Fibroblast of the conjunctiva (primary cell): Measurements from ENCODE around the gene UVRAG.
"Not testable (repeated sequence)": the region's sequence is repeated elsewhere in the genome, so short reads cannot be mapped to it uniquely, and the experiment has no call there.

Experiments used
- DNase-seq: peaks from one replicate; pipeline ENCODE4 v3.0.0-alpha.2; 2010; ENCODE audit warnings: low read depth

The UVRAG gene

DNA sequence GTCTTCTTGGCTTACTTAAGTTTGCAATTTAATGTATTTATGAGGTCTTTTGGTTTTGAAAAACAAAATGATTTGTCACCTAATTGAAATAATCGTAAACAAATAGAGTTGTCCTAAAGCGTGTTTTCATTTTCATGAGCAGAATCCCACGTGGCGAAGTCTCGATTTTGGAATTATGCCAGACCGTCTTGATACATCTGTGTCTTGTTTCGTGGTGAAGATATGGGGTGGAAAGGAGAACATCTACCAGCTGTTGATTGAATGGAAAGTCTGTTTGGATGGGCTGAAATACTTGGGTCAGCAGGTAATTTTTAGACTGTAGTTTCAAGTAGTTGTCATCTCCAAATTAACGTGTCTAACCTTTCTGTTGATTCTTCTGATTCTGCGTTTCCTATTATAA lies 64.7 kb downstream of the UVRAG start:
- no peak for DNase-seq

DNA sequence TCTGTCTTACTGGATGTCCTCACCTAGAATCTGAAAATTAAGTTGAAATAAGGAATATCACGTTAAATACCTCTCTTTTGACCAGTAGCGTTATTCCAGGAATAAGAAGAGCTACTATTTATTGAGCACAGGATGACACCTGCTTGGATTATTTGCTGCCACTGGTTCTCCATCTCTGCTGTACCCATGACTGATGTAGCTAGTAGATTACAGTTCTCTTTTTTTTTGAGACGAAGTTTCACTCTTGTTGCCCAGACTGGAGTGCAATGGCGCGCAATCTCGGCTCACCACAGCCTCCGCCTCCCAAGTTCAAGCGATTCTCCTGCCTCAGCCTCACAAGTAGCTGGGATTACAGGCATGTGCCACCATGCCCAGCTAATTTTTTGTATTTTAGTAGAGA lies 65.3 kb downstream of the UVRAG start:
- DNase-seq: not testable (repeated sequence)

DNA sequence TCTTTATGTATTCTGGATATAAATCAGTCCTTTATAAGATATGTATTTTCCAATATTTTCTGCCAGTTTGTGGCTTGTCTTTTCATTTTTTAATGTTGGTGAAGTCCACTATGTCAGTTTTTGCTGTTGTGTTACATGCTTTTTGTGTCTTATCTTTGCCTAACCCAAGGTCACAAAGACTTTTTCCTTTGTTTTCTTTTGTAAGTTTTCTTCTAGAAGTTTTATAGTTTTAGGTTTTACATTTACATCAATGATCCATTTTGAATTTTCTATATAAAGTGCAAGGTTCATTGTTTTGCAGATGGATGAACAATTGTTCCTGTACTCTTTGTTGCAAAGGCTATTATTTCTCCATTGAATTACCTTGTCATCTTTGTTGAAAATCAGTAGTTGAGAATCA lies 69.3 kb downstream of the UVRAG start:
- no peak for DNase-seq

DNA sequence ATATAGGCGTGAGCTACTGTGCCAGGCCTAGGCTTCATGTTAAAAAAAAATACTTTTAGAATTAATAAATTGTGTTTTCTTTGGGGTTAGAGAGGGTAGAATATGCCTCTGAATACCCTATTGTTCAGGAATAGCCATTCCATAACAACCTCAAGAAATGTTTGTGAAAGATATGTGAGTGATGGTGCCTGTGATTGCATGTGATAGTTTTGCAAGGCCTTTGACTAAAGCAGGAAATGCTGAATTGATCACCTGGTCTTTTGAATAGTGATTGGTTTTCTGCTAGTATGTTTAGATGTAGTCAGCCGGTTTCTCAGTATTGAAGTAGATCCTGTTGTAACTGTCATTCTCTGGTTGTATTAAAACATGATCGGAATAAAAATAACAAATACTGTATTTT lies 73.4 kb downstream of the UVRAG start:
- no peak for DNase-seq

DNA sequence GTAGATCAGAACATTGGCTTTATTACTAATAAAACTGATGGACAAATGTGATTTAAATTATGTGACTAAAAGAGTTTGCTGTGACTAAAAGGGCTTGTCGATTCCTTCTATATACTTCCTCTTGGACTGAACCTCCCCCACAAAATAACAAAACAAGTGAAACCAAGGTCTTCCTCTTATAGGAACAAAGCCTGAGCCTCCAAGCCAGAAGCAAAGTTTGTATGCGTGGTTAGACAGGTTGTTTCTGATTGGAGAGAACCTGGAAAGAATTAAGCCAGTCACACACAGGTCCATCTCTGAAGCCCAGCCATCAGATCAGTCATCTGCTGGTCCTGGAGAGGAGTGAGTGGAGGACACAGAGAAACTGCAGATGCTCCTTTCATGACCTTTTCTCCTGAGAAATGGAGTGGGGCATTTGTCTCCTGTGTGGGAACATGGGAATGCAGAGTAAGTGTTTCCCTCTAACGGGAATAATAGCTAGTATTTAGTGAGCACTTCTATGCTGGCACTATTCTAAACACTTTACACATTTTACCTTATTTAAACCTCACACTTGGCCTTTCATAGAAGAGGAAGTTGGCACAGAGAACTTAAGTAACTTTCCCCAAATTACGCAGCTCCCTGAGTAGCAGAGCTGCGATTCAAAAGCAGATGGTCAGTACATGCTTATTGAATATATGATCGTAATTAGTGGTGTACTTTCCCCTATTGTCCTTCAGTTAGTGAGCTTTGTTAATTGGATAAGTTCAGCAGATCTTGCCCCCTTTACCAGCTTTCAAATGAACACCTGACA lies 77.1 kb downstream of the UVRAG start:
- DNase-seq: no peak

DNA sequence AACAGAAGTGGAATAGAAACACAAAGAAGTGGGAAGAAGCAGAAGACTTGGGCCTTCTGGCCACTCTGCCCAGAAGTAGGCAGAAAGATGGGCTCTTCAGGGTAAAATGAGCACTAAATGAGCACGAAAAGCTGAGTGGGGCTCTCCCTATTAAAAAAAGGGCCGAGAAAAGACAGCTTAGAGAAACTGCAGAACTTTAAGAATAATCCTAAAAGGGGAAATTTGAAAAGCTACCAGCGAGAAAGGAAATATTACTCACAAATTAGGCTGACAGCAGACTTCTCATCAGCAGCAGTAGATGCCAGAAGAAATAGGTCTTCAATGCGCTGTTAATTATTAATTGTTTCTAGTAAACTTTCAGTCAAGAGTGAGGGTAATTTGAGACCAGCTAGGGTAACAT lies 78.2 kb downstream of the UVRAG start:
- no peak for DNase-seq

DNA sequence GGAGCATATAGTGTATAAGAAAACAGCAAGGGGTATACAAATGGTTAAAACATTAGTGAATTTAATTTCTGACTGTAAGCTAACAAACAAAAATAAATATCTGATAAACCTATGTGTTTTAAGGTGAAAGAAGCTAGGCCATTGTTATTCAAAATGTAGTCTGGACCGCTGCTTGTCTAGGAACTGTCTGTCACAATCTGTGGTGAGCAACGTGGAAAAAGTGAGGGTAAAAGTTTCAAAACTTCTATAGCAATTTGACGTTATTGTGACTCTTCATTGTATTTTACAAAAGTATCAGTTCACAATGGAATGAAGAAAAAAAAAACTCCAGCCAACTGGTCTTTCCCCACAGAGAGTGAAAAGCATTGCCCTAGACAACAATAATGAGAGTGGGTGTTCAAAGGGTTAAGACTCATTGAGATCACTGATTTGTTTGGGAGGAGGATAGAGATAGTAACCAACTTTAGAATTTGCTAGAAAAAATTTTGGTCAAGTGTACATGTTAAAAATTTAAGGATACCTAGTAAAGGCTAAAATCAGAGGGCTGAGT lies 79.1 kb downstream of the UVRAG start:
- no peak for DNase-seq

DNA sequence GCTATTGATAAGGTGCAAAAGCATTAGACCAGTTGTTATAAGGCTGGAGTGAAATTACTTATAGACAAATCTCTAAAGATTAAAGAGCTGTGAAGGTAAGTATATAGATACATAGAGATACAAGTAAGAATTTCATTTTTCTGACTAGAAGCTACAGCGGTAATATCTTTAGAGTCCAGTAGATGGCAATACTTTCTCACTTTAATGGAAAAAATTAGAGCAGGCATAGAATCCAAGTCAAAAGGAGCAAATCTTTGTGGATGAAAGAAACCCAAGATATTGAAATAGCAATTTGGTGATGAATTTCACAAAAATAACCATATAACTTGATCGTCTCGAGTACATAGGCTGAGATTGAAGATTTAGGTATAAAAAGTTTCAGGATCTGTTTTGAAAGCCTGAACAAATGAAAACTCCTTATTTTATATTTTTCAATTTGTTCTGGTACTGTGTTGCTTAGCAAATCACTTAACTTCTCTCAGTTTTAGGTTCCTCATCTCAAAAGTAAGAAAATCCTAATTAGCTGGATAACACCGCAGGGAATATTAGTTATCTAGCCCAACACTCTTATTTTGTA lies 81.9 kb downstream of the UVRAG start:
- peak; percentile 35 for DNase-seq

DNA sequence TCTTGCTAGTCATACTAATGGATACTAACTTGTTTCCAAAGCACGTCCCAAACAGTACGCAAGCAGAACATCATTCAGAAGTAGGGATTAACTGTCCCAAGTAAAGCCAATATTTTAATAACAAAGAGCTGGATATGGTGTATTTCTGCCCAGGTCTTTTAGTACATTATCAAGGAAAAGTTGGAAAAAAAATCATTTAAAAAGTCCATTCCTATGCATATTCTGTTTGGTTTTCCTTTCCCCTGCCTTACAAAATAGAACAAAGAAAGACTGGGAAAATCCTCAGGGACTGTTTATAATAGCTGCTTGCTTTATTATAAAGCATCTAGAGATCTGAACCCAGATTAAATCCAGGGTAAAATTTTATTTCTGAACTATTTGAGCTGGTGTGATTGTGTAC lies 83.9 kb downstream of the UVRAG start:
- no peak for DNase-seq

DNA sequence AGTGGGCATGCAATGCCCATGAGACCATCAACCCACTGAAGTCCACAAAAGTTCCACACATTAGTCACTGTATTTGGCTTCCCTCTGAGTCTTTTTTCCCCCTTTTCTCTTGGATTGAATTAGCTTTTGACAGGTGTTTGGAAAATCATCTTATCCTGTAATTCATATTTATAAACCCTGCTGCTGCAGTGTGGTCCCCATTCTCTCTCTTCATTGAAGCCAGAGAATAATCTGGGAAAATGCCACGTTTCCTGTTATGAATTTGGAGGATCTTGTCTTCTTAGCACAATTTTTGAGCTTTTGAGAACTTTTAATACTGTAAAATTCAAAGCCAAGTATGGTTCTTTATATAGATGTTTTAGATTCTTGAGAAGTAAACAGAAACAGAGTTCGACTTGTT lies 84.8 kb downstream of the UVRAG start:
- no peak for DNase-seq

DNA sequence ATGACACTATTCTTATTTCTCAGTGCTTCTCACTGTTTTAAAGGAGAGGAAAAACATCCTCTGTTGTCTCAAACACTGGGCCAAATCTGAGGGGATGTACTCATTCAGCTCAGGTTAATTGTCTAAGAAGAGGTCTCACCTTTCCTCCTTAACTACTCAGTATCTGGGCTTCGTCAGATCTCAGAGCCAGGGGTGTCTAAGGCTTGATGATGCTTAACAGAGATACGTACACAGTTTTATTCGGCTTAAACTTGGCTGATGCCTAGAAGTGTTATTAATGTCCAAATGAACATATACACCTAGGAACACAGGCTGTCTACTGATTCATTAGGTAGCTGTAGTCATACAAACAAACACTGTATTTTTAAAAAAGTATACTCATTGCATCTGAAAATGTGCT lies 85.8 kb downstream of the UVRAG start:
- DNase-seq: no peak

DNA sequence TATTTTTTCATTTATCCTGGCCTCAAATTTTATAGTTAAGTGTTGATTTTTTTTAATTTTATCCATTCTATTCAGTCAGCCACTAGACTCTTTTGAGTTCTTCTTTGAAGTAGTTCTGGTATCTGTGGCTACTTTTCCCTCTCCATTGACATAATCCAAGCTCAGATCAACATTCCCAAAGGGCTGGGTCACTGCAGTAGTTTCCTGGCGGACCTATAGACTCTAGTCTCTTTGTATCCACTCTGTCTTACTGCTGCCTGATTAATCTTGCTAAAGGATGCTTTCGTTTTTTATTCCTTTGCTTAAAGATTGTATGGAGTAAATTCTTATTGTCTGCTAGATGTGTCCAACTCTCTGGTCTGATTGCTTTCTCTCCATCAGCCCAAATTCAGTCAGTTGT lies 87.6 kb downstream of the UVRAG start:
- DNase-seq: no peak

DNA sequence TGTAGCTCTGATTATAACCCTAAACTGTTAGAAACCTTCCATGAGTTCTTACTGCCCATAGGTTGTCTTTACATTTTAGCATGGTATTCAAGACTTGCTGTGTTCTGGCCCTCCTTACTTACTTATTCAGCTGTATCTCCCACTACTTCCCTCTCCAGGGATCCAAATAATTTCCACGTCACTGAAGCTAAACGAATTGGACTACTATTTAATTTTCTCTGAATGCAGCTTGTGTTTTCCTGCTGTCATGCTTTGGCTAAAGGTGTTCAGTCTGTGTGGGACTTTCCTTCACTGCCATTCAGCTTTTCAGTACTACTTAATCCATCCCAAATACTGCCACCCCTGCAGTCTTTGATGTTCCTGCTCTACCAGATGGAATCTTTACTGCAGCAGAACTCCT lies 88.3 kb downstream of the UVRAG start:
- no peak for DNase-seq

DNA sequence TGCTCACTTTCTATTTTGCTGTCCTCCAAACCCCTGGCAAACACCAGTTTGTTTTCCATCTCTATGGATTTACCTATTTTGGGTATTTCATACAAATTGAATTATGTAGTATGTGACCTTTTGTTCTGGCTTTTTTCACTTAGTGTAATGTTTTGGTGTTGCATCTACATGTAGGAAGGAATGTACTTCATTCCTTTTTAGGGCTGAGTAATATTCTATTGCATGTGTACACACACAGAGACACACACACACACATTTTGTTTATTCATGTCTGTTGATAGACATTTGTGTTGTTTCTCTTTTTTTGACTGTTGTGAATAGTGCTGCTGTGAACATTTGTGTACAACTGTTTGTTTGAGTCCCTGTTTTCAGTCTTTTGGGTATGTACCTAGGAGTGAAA lies 90.4 kb downstream of the UVRAG start:
- DNase-seq: no peak

DNA sequence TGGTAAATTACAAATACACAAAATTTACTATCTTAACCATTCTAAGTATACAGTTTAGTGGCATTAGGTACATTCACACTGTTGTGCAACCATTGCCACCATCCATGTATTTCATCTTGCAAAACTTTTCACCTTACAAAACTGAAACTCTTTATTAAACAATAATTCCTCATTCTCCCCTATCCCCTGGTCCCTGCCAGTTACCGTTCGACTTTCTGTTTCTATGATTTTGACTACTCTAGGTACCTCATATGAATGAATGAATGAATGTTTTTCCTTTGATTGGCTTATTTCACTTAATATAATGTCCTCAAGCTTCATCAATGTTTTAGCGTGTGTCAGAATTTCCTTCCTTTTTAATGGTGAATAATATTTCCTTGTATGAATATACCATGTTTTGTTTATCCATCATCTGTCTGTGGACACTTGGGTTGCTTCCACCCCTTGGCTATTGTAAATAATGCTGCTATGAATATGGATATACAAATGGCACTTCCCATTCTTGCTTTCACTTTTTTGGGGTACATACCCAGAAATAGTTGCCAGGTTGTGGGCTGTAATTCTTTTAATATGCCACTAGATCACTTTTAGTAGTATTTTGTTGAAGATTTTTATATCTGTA lies 93.0 kb downstream of the UVRAG start:
- DNase-seq: no peak

DNA sequence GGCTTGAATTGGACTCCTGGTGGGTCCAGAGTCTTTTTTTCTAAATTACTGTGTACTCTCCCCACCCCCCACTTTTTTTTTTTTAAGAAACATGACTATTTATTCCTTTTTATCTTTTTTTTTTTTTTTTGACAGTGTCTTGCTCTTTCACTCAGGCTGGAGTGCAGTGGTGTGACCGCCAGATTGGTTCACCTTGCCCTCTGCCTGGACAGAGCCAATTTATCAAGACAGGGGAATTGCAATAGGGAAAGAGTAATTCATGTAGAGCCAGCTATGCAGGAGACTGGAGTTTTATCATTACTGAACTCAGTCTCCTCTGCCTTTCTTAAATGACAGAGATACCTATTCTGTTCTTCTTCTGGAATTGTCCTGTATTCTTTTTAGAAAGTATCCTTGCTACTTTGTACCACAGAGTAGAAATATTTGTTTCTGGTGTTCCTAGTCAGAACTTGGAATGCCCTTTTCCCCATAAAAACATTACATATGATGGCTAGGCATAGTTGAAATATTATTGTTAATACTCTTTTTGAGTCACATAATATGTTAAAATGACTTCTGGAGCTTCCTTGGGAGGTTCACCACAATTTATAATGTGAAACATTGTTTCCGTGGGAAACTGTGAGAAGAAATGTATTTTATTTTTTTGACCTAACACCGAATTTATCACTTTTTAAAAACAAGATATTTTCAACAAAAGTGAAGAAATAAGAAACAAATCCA lies 95.6 kb downstream of the UVRAG start:
- no peak for DNase-seq

DNA sequence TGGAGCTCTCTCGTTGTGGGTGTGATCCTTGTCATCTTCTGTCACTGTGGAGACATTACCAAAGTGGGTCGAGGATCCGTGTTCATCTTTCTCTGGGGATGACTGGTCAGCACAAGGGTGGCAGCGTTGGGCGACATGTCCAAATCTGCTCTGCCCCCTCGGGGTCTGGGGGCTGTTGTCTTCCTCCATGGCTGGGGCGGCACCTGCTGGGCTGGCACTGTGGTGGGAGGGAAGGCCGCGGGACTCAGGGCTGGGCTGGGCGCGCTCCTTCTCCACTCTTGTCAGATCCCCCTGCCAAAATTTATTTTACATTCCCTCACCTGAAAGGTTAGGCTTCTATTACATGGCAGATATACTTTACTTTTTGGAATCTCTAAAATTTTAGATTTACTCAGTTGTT lies 96.4 kb downstream of the UVRAG start:
- DNase-seq: no peak

DNA sequence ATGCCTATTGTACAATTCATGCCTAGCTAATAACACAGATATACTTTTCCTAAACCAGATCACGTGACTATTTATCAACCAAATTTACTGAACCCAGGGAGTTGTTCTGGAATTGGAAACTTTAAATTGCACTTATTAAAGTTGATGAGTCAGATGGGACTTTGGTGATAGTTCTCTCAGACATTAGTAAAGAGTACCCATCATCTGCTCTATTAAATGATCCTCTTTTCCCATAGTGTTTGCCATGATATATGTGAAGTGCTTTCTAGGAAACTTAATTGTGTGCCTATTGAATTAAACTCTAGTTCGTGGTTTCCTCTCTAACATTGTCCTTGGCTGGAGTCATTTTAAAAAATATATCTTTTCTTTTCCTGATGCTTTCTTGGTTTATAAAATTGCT lies 99.0 kb downstream of the UVRAG start:
- no peak for DNase-seq

DNA sequence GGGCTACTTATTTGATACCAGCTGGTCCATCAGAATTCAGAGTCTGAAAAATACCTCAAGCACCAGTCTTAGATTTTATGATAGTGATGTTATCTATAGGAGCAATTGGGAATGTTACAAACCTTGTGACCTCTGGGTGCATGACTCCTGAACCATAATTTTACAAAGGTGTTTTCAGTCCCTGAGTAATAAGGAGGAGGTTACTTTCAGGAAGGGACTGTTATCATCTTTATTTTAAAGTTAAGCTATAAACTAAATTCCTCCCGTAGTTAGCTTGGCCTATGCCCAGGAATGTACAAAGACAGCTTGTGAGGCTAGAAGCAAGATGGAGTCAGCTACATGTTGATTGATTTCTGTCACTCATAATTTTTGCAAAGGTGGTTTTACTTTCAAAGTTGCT lies 101.9 kb downstream of the UVRAG start:
- no peak for DNase-seq

DNA sequence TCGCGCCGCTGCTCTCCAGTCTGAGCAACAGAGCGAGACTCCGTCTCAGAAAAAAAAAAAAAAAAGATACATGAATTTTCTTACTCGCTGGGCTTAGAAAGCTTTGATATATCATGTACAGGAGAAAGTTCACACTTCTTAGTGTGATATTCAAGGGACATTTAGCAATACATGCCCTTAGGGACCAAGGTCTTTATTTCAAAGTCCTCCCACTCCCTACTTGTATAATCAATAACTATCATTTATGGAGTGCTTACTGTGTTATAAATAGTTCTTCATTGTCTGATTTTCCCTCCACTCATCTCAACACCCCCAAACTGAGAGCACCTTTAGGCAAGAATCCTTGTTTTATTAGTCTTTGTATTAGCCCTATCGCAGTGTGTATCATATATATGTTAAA lies 103.3 kb downstream of the UVRAG start:
- no peak for DNase-seq

DNA sequence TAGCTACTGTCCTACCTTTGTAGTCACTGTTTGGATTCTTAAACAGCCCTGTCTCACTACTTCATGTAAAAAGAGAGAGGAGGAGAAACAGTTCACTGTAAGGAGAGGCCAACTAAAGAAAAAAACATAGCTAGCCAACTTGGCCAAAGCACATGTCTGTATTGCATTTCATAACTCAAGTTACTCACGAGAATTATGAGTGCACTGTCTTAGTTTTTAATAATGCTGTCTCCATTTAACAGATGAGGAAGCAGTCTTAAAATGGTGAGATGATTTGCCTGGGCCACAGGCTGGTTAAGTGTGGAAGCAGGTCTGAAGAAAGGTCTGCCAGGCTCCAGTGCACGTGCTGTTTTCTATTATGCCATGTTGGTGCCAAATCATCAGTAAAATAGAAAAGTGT lies 104.5 kb downstream of the UVRAG start:
- peak; percentile 10 for DNase-seq

DNA sequence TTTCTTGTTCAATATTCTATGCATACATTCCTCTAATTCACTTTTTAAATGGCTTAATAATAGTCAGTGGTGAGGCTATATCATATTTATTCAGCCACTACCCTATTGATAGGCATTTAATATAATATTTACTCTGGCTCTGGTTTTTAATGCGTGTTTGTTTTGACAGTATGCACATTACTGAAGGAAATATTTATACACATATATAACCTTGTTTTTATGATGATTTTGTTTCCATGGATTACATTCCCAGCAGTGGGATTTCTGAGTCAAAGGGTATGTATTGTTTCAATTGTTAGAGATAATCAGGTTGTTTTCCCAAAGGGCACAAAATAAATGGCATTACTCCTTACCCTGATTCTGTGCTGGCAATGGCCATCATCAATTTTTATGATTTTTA lies 105.8 kb downstream of the UVRAG start:
- DNase-seq: no peak

DNA sequence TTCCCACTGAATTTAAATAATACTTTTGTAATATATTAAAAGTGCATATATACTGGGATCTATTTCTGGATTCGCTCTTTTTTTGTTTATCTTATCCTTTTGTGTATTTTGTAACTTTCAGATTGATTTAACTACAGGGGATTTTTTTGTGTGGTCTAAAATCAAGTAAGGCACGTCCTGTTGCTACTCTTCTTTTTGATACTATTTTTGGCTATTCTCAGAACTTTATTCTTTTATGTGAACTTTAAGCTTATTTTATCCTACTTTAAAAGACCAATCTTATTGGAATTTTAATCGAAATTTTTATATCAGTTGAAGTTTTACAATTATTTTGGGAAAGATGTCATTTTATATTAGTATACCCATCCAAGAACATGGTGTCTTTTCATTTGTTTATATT lies 106.8 kb downstream of the UVRAG start:
- no peak for DNase-seq
